ENCODE measurements around the gene NCOA4. TPM values are rescaled to one million over a fixed set of nuclear protein-coding genes. Genes with fewer than 3 reads are reported as not detected.
"Not testable (repeated sequence)": the region's sequence is repeated elsewhere in the genome, so short reads cannot be mapped to it uniquely, and the experiment has no call there.

The NCOA4 gene
- total and polyA plus RNA-seq, 2 donors (not counting 3 experiments of a cell fraction or from before 2014, with no cell fraction given), result 62.1 to 127 TPM

GRCh38 chr10:45962686-45963452, 67.6 kb downstream of the NCOA4 start:
- H3K9me3 ChIP-seq (replicated peaks; ENCODE audit: control insufficient read depth, insufficient read depth, low read length); H3K79me2 ChIP-seq (ENCODE audit: control insufficient read depth, insufficient read depth, low read length); H3K4me1 ChIP-seq (ENCODE audit: control insufficient read depth, extremely low read depth, insufficient read depth, low read length); H3K4me3 ChIP-seq (replicated peaks in 1 of 3; ENCODE audit: insufficient read depth in 1 of 3, low read depth in 1 of 3, low read length in 3 of 3); dilution Hi-C loops (cut with MboI; ENCODE audit: extremely low pct_ligation_motif_present, low sequenced_read_pairs); intact Hi-C loops (cut with micrococcal nuclease); POLR2A ChIA-PET; H3K27me3 ChIP-seq (ENCODE audit: control insufficient read depth in 2 of 2, insufficient read depth in 2 of 2, low read length in 2 of 2); H4K20me1 ChIP-seq (replicated peaks; ENCODE audit: control insufficient read depth, extremely low read depth, insufficient read depth, low read length); BruUV-seq (replicated peaks); H3K9me1 ChIP-seq (replicated peaks; ENCODE audit: control insufficient read depth, extremely low read depth, insufficient read depth, low read length); H2AFZ ChIP-seq (ENCODE audit: low read depth, low read length); DNase-seq (ENCODE audit: low read depth, low spot score); CTCF ChIA-PET; FAIRE-seq; H3K36me3 ChIP-seq (ENCODE audit: control insufficient read depth in 2 of 2, extremely low read depth in 1 of 2, insufficient read depth in 2 of 2, low read length in 2 of 2); H3K27ac ChIP-seq (ENCODE audit: insufficient read depth, low read depth, low read length); H3K4me2 ChIP-seq (ENCODE audit: insufficient read depth, low read length); H3K9ac ChIP-seq (replicated peaks; ENCODE audit: extremely low read depth, insufficient read depth, low read length): not testable (repeated sequence)

GRCh38 chr10:45957928-45958327, 72.5 kb downstream of the NCOA4 start:
- dilution Hi-C loops (cut with MboI; ENCODE audit: extremely low pct_ligation_motif_present, low sequenced_read_pairs); POLR2A ChIA-PET; intact Hi-C loops (cut with micrococcal nuclease); CTCF ChIA-PET; H3K9me1 ChIP-seq (replicated peaks; ENCODE audit: control insufficient read depth, extremely low read depth, insufficient read depth, low read length); H3K9ac ChIP-seq (replicated peaks; ENCODE audit: extremely low read depth, insufficient read depth, low read length); H3K4me1 ChIP-seq (ENCODE audit: control insufficient read depth, extremely low read depth, insufficient read depth, low read length); H3K9me3 ChIP-seq (replicated peaks; ENCODE audit: control insufficient read depth, insufficient read depth, low read length); H3K79me2 ChIP-seq (ENCODE audit: control insufficient read depth, insufficient read depth, low read length); H3K27ac ChIP-seq (ENCODE audit: insufficient read depth, low read depth, low read length); H3K36me3 ChIP-seq (ENCODE audit: control insufficient read depth in 2 of 2, extremely low read depth in 1 of 2, insufficient read depth in 2 of 2, low read length in 2 of 2); H4K20me1 ChIP-seq (replicated peaks; ENCODE audit: control insufficient read depth, extremely low read depth, insufficient read depth, low read length); H3K27me3 ChIP-seq (ENCODE audit: control insufficient read depth in 2 of 2, insufficient read depth in 2 of 2, low read length in 2 of 2); H2AFZ ChIP-seq (ENCODE audit: low read depth, low read length); H3K4me2 ChIP-seq (ENCODE audit: insufficient read depth, low read length); H3K4me3 ChIP-seq (replicated peaks in 1 of 3; ENCODE audit: insufficient read depth in 1 of 3, low read depth in 1 of 3, low read length in 3 of 3); BruUV-seq (replicated peaks); FAIRE-seq; DNase-seq (ENCODE audit: low read depth, low spot score): not testable (repeated sequence)

GRCh38 chr10:45956634-45957033, 73.8 kb downstream of the NCOA4 start:
- H3K4me1 ChIP-seq (ENCODE audit: control insufficient read depth, extremely low read depth, insufficient read depth, low read length); H3K36me3 ChIP-seq (ENCODE audit: control insufficient read depth in 2 of 2, extremely low read depth in 1 of 2, insufficient read depth in 2 of 2, low read length in 2 of 2); H3K4me2 ChIP-seq (ENCODE audit: insufficient read depth, low read length); intact Hi-C loops (cut with micrococcal nuclease); BruUV-seq (replicated peaks); H3K9ac ChIP-seq (replicated peaks; ENCODE audit: extremely low read depth, insufficient read depth, low read length); DNase-seq (ENCODE audit: low read depth, low spot score); H3K27ac ChIP-seq (ENCODE audit: insufficient read depth, low read depth, low read length); H3K79me2 ChIP-seq (ENCODE audit: control insufficient read depth, insufficient read depth, low read length); POLR2A ChIA-PET; H2AFZ ChIP-seq (ENCODE audit: low read depth, low read length); H3K27me3 ChIP-seq (ENCODE audit: control insufficient read depth in 2 of 2, insufficient read depth in 2 of 2, low read length in 2 of 2); H4K20me1 ChIP-seq (replicated peaks; ENCODE audit: control insufficient read depth, extremely low read depth, insufficient read depth, low read length); H3K9me3 ChIP-seq (replicated peaks; ENCODE audit: control insufficient read depth, insufficient read depth, low read length); H3K9me1 ChIP-seq (replicated peaks; ENCODE audit: control insufficient read depth, extremely low read depth, insufficient read depth, low read length); H3K4me3 ChIP-seq (replicated peaks in 1 of 3; ENCODE audit: insufficient read depth in 1 of 3, low read depth in 1 of 3, low read length in 3 of 3); FAIRE-seq; dilution Hi-C loops (cut with MboI; ENCODE audit: extremely low pct_ligation_motif_present, low sequenced_read_pairs); CTCF ChIA-PET: not testable (repeated sequence)

Small RNA genes within 50 kb of the gene (small RNA-seq; reads per million reads assigned to genes)
- not detected for gene SNORA74C-1 (ENCODE audit: insufficient read depth, insufficient read length, low read depth, low replicate concordance)

Other genes starting within 250 kb of the NCOA4 start
- 16.2 and 18.2 TPM in 2 replicates for gene AGAP4, start 183.1 kb downstream of the NCOA4 start, total RNA-seq
- gene AGAP4, start 183.1 kb downstream of the NCOA4 start, polyA plus RNA-seq, result 11.4 and 12.7 TPM in 2 replicates
- 77.2 and 78.1 TPM in 2 replicates for gene TIMM23, start 58.1 kb downstream of the NCOA4 start, total RNA-seq
- 76.4 and 94.6 TPM in 2 replicates for gene TIMM23, start 58.1 kb downstream of the NCOA4 start, polyA plus RNA-seq
- not detected in 2 replicates for gene MSMB, start 15.6 kb upstream of the NCOA4 start, total RNA-seq
- gene MSMB, start 15.6 kb upstream of the NCOA4 start, polyA plus RNA-seq, result not detected in 2 replicates

Data from endothelial cell of umbilical vein (primary cell).